GM19238 (cell line): ENCODE results near the gene TRDMT1.

Source experiments
- DNase-seq: peaks from one replicate; pipeline ENCODE4 v3.0.0; 2011; ENCODE audit warnings: low spot score; ENCODE audit not compliant: insufficient read length

The TRDMT1 gene

GRCh38 chr10:17200912-17201793, at the start of gene TRDMT1:
TRDMT1 (minus strand) TSS chr10:17201672; CDS start chr10:17201634, 38 bp downstream.
- peak; percentile 60 for DNase-seq

- DNase-seq: no peak
Measured at GRCh38 chr10:17250736-17251135, 49.3 kb upstream of the TRDMT1 start.

GRCh38 chr10:17249820-17250219, 48.3 kb upstream of the TRDMT1 start:
- no peak for DNase-seq

GRCh38 chr10:17248964-17249363, 47.5 kb upstream of the TRDMT1 start:
- DNase-seq: no peak

GRCh38 chr10:17247210-17247609, 45.7 kb upstream of the TRDMT1 start:
- DNase-seq: no peak

GRCh38 chr10:17244700-17245365, 43.4 kb upstream of the TRDMT1 start:
- no peak for DNase-seq

- no peak for DNase-seq
Measured at GRCh38 chr10:17241611-17242333, 40.3 kb upstream of the TRDMT1 start.

GRCh38 chr10:17240616-17241015, 39.1 kb upstream of the TRDMT1 start:
- DNase-seq: no peak

- DNase-seq: no peak
Measured at GRCh38 chr10:17240096-17240495, 38.6 kb upstream of the TRDMT1 start.

GRCh38 chr10:17239345-17240085, 38.0 kb upstream of the TRDMT1 start:
- DNase-seq: no peak

GRCh38 chr10:17238445-17239291, 37.2 kb upstream of the TRDMT1 start:
- no peak for DNase-seq

GRCh38 chr10:17237915-17238444, 36.5 kb upstream of the TRDMT1 start:
- DNase-seq: no peak

- DNase-seq: no peak
Measured at GRCh38 chr10:17237149-17237527, 35.7 kb upstream of the TRDMT1 start.

- no peak for DNase-seq
Measured at GRCh38 chr10:17236468-17237148, 35.1 kb upstream of the TRDMT1 start.

GRCh38 chr10:17235136-17235535, 33.7 kb upstream of the TRDMT1 start:
- DNase-seq: no peak

GRCh38 chr10:17234431-17234945, 33.0 kb upstream of the TRDMT1 start:
- no peak for DNase-seq

- DNase-seq: no peak
Measured at GRCh38 chr10:17233286-17233991, 32.0 kb upstream of the TRDMT1 start.

- no peak for DNase-seq
Measured at GRCh38 chr10:17232276-17232960, 30.9 kb upstream of the TRDMT1 start.
